ENCODE results near the gene RREB1.
A peak's percentile ranks its signal among the peaks of the same experiment; 100 is the strongest.

GRCh38 chr6:7157752-7158616, 50.2 kb downstream of the RREB1 start:
- TF ChIP-seq, protein P1, sequence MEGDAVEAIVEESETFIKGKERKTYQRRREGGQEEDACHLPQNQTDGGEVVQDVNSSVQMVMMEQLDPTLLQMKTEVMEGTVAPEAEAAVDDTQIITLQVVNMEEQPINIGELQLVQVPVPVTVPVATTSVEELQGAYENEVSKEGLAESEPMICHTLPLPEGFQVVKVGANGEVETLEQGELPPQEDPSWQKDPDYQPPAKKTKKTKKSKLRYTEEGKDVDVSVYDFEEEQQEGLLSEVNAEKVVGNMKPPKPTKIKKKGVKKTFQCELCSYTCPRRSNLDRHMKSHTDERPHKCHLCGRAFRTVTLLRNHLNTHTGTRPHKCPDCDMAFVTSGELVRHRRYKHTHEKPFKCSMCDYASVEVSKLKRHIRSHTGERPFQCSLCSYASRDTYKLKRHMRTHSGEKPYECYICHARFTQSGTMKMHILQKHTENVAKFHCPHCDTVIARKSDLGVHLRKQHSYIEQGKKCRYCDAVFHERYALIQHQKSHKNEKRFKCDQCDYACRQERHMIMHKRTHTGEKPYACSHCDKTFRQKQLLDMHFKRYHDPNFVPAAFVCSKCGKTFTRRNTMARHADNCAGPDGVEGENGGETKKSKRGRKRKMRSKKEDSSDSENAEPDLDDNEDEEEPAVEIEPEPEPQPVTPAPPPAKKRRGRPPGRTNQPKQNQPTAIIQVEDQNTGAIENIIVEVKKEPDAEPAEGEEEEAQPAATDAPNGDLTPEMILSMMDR (tag by site-specific recombination; IDR thresholded peaks at IDR 0.05) = peak; percentile 62
- TF ChIP-seq ATF2 (tag by site-specific recombination; IDR thresholded peaks at IDR 0.05; ENCODE audit: low read depth) = no peak
- no peak for TF ChIP-seq ZNF274 (IDR thresholded peaks at IDR 0.05; ENCODE audit: low read length)
- no peak for TF ChIP-seq ZNF274 (tag by site-specific recombination; IDR thresholded peaks at IDR 0.05; ENCODE audit: borderline replicate concordance)
- no peak for TF ChIP-seq ZNF558 (tag by site-specific recombination; IDR thresholded peaks at IDR 0.05)
- no peak for TF ChIP-seq ZNF776 (tag by site-specific recombination; IDR thresholded peaks at IDR 0.05; ENCODE audit: borderline replicate concordance)
- TF ChIP-seq, protein P2, sequence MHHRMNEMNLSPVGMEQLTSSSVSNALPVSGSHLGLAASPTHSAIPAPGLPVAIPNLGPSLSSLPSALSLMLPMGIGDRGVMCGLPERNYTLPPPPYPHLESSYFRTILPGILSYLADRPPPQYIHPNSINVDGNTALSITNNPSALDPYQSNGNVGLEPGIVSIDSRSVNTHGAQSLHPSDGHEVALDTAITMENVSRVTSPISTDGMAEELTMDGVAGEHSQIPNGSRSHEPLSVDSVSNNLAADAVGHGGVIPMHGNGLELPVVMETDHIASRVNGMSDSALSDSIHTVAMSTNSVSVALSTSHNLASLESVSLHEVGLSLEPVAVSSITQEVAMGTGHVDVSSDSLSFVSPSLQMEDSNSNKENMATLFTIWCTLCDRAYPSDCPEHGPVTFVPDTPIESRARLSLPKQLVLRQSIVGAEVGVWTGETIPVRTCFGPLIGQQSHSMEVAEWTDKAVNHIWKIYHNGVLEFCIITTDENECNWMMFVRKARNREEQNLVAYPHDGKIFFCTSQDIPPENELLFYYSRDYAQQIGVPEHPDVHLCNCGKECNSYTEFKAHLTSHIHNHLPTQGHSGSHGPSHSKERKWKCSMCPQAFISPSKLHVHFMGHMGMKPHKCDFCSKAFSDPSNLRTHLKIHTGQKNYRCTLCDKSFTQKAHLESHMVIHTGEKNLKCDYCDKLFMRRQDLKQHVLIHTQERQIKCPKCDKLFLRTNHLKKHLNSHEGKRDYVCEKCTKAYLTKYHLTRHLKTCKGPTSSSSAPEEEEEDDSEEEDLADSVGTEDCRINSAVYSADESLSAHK (tag by site-specific recombination; IDR thresholded peaks at IDR 0.05) = no peak
- TF ChIP-seq ZNF202 (tag by site-specific recombination; IDR thresholded peaks at IDR 0.05; ENCODE audit: borderline replicate concordance) = no peak
- TF ChIP-seq, protein P3, sequence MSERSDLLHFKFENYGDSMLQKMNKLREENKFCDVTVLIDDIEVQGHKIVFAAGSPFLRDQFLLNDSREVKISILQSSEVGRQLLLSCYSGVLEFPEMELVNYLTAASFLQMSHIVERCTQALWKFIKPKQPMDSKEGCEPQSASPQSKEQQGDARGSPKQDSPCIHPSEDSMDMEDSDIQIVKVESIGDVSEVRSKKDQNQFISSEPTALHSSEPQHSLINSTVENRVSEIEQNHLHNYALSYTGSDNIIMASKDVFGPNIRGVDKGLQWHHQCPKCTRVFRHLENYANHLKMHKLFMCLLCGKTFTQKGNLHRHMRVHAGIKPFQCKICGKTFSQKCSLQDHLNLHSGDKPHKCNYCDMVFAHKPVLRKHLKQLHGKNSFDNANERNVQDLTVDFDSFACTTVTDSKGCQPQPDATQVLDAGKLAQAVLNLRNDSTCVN (tag by site-specific recombination; optimal IDR thresholded peaks at IDR 0.05) = no peak
- TF ChIP-seq ZNF423 (tag by site-specific recombination; IDR thresholded peaks at IDR 0.05) = no peak
- no peak for TF ChIP-seq BCL11B (tag by site-specific recombination; IDR thresholded peaks at IDR 0.05; ENCODE audit: low read depth)
- no peak for TF ChIP-seq SP2 (tag by site-specific recombination; IDR thresholded peaks at IDR 0.05)
- TF ChIP-seq YY1 (tag by site-specific recombination; IDR thresholded peaks at IDR 0.05) = no peak
- TF ChIP-seq ZNF664 (tag by site-specific recombination; IDR thresholded peaks at IDR 0.05) = no peak
